Measurements from ENCODE around the gene NECAB3. TPM values are rescaled to one million over a fixed set of nuclear protein-coding genes. Genes with fewer than 3 reads are reported as not detected.
A peak's percentile ranks its signal among the peaks of the same experiment; 100 is the strongest.

NECAB3 gene
- total RNA-seq, 1 experiment from 2014 or later: 46.4 TPM

DNA sequence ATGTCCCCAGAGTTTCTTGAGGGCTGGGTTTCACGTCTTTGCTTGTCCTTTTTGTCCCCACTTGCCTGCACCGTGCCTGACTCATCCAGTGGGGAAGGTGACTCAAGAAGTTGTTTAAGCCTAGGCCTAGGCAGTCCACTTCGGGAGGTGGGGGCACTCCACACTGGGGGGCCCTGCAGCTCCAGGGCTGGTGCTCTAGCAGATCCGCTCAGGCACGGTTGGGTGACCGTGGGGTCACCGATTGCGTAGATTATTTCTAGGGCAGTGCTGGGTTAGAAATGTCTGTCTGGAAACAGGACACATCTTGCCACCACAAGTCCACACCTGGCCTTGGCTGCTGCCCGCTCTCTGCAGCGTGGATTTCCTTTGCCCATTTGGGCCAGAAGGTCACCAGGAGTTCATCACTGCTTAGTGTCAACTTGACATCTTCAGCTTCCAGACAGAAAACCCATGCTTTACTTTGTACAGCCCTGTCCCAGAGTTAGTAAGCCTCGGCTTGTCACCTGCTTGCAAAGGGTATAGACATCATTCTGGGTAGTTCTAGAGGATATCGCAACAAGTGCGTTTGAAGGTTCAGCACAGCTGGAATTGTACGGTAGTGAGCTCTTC, 25.7 kb downstream of the NECAB3 start:
- ChIA-PET POLR2A (interaction anchor here (0.6 kb wide), 1 partner anchor 19 kb away, joined by 3 read pairs; no protein-coding TSS in a partner anchor), CTCF (no interaction called here)
- Histone ChIP-seq H3K4me1 (ENCODE audit: control insufficient read depth, insufficient read depth, low read length) (peaks cover 15% of the 10 kb centered on the region), H3K9me3 (ENCODE audit: control insufficient read depth, insufficient read depth, low read depth, low read length) (no peaks in the 10 kb centered on the region), H3K4me3 (ENCODE audit: low read depth in 2 of 2, low read length in 2 of 2) (no peak overlapping the region), H3K27ac (ENCODE audit: low read length) (no peak overlapping the region), H3K27me3 (ENCODE audit: control insufficient read depth, insufficient read depth, low read length) (no peaks in the 10 kb centered on the region), H3K36me3 (ENCODE audit: control insufficient read depth, insufficient read depth, low read length) (no peaks in the 10 kb centered on the region; the same call in 1 of the 2 replicates)
- no TSS peak for BruUV-seq (replicated peaks)
- no peak for ATAC-seq
- no peak for DNase-seq (ENCODE audit: low read depth, low spot score)
- intact Hi-C loops (cut with micrococcal nuclease; ENCODE audit: unreplicated experiment): no loop called here
- in situ Hi-C loops (cut with HindIII; ENCODE audit: low pct_unique_long_range_greater_than_20kb, low sequenced_read_pairs): no loop called here
- TF ChIP-seq TCF7L2 (IDR thresholded peaks at IDR 0.05; ENCODE audit: low read depth, low read length): no peak
- TF ChIP-seq SIN3A (IDR thresholded peaks at IDR 0.05; ENCODE audit: borderline replicate concordance, insufficient read depth, low read depth, low read length): no peak
- TF ChIP-seq, protein P1, sequence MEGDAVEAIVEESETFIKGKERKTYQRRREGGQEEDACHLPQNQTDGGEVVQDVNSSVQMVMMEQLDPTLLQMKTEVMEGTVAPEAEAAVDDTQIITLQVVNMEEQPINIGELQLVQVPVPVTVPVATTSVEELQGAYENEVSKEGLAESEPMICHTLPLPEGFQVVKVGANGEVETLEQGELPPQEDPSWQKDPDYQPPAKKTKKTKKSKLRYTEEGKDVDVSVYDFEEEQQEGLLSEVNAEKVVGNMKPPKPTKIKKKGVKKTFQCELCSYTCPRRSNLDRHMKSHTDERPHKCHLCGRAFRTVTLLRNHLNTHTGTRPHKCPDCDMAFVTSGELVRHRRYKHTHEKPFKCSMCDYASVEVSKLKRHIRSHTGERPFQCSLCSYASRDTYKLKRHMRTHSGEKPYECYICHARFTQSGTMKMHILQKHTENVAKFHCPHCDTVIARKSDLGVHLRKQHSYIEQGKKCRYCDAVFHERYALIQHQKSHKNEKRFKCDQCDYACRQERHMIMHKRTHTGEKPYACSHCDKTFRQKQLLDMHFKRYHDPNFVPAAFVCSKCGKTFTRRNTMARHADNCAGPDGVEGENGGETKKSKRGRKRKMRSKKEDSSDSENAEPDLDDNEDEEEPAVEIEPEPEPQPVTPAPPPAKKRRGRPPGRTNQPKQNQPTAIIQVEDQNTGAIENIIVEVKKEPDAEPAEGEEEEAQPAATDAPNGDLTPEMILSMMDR (IDR thresholded peaks at IDR 0.05): no peak
- TF ChIP-seq POLR2AphosphoS5 (IDR thresholded peaks at IDR 0.05; ENCODE audit: low read depth, low read length): no peak
- TF ChIP-seq, protein P2, sequence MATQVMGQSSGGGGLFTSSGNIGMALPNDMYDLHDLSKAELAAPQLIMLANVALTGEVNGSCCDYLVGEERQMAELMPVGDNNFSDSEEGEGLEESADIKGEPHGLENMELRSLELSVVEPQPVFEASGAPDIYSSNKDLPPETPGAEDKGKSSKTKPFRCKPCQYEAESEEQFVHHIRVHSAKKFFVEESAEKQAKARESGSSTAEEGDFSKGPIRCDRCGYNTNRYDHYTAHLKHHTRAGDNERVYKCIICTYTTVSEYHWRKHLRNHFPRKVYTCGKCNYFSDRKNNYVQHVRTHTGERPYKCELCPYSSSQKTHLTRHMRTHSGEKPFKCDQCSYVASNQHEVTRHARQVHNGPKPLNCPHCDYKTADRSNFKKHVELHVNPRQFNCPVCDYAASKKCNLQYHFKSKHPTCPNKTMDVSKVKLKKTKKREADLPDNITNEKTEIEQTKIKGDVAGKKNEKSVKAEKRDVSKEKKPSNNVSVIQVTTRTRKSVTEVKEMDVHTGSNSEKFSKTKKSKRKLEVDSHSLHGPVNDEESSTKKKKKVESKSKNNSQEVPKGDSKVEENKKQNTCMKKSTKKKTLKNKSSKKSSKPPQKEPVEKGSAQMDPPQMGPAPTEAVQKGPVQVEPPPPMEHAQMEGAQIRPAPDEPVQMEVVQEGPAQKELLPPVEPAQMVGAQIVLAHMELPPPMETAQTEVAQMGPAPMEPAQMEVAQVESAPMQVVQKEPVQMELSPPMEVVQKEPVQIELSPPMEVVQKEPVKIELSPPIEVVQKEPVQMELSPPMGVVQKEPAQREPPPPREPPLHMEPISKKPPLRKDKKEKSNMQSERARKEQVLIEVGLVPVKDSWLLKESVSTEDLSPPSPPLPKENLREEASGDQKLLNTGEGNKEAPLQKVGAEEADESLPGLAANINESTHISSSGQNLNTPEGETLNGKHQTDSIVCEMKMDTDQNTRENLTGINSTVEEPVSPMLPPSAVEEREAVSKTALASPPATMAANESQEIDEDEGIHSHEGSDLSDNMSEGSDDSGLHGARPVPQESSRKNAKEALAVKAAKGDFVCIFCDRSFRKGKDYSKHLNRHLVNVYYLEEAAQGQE (IDR thresholded peaks at IDR 0.05; ENCODE audit: insufficient read depth in 1 of 2, low read depth in 2 of 2, low read length in 1 of 2): no peak

DNA sequence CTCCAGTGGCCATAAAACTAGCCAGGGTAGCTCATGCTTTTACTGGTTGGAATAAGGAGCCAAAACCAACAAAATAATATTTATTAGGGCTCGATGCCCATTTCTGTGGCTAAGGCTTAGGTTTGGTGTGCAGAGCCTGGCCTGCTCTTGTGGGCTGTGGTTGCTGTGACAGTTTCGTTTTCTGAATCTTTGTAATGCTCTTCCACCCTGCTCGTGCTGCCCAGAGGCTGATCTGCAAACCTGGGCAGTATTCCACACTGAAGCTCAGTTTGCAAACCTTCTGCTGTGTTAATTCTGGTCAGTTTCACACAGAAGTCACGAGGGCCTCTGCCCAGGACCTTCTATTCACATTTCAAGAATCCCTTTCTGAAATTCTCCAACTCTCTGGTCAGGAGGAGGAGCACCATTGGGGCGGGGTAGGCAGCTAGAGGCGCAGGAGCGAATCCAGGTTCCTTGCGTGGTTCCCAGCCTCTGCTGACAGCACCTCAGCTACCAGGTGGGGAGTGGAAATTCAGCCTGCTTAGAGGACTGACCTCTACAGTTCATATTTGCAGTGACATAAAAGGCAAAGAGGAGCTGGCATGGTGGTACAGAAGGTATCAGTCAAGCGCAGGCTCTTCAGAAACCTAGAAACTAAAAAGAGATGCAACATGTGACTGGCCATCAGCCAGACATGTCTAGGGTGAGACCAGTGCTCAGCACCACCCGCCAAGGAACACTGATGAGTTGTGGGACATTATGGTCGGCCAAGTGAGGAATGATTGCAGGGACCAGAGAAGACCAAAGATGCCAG, 26.4 kb downstream of the NECAB3 start:
- Histone ChIP-seq H3K9me3 (ENCODE audit: control insufficient read depth, insufficient read depth, low read depth, low read length) (no peaks in the 10 kb centered on the region), H3K4me1 (ENCODE audit: control insufficient read depth, insufficient read depth, low read length) (peaks cover 15% of the 10 kb centered on the region), H3K27ac (ENCODE audit: low read length) (no peak overlapping the region; the same call in 1 of the 2 replicates), H3K36me3 (ENCODE audit: control insufficient read depth, insufficient read depth, low read length) (no peaks in the 10 kb centered on the region; the same call in 1 of the 2 replicates), H3K27me3 (ENCODE audit: control insufficient read depth, insufficient read depth, low read length) (no peaks in the 10 kb centered on the region), H3K4me3 (ENCODE audit: low read depth in 2 of 2, low read length in 2 of 2) (no peak overlapping the region)
- intact Hi-C loops (cut with micrococcal nuclease; ENCODE audit: unreplicated experiment) (no loop called here), in situ Hi-C loops (cut with HindIII; ENCODE audit: low pct_unique_long_range_greater_than_20kb, low sequenced_read_pairs) (no loop called here)
- BruUV-seq (replicated peaks): no TSS peak
- peak; percentile 59 for ATAC-seq
- CTCF ChIA-PET: interaction anchor here (0.6 kb wide), 1 partner anchor 97 kb away, joined by 4 read pairs; no protein-coding TSS in a partner anchor
- TF ChIP-seq TCF7L2 (IDR thresholded peaks at IDR 0.05; ENCODE audit: low read depth, low read length) (no peak), SIN3A (IDR thresholded peaks at IDR 0.05; ENCODE audit: borderline replicate concordance, insufficient read depth, low read depth, low read length) (no peak), POLR2AphosphoS5 (IDR thresholded peaks at IDR 0.05; ENCODE audit: low read depth, low read length) (no peak)
- TF ChIP-seq, protein P1 (IDR thresholded peaks at IDR 0.05): no peak
- TF ChIP-seq, protein P2 (IDR thresholded peaks at IDR 0.05; ENCODE audit: insufficient read depth in 1 of 2, low read depth in 2 of 2, low read length in 1 of 2): no peak
- DNase-seq (ENCODE audit: low read depth, low spot score): no peak
- POLR2A ChIA-PET: interaction anchor here (0.6 kb wide), 1 partner anchor 173 kb away, joined by 4 read pairs; no protein-coding TSS in a partner anchor

Measured in Panc1 (cell line).